HepG2 (cell line): ENCODE measurements around the gene MEA1. TPM values are rescaled to one million over a fixed set of nuclear protein-coding genes. Genes with fewer than 3 reads are reported as not detected.
A peak's percentile ranks its signal among the peaks of the same experiment; 100 is the strongest.

Experiments
- E2F5 ChIP-seq: sonication (generic); formaldehyde crosslinking; conservative IDR thresholded peaks from 2 replicates; pipeline ENCODE4 v1.4.0; 2020; ENCODE audit warnings: missing genetic modification reagents
- GMEB1 ChIP-seq: sonication (generic); formaldehyde crosslinking; IDR thresholded peaks from 2 replicates; pipeline ENCODE4 v1.5.1; 2020; ENCODE audit warnings: missing genetic modification reagents, mild to moderate bottlenecking, borderline replicate concordance
- HNRNPL ChIP-seq: fragments of 200-400 bp; formaldehyde crosslinking; IDR thresholded peaks from 2 replicates; pipeline ENCODE4 v1.6.1; 2017; ENCODE audit warnings: mild to moderate bottlenecking, low read depth, low read length
- IRF2 ChIP-seq: IDR thresholded peaks from 2 replicates; pipeline ENCODE4 v1.6.1; 2018; ENCODE audit warnings: missing genetic modification reagents, missing compliant biosample characterization
- KIAA2018 ChIP-seq: sonication (generic); formaldehyde crosslinking; IDR thresholded peaks from 2 replicates; pipeline ENCODE4 v1.5.0; 2020; ENCODE audit warnings: mild to moderate bottlenecking, missing genetic modification reagents, borderline replicate concordance
- KMT2A ChIP-seq: sonication (generic); formaldehyde crosslinking; IDR thresholded peaks from 2 replicates; pipeline ENCODE4 v1.4.0; 2020; ENCODE audit warnings: missing genetic modification reagents
- NFIB ChIP-seq: sonication (generic); formaldehyde crosslinking; IDR thresholded peaks from 2 replicates; pipeline ENCODE4 v1.9.0; 2021; ENCODE audit warnings: missing genetic modification reagents, mild to moderate bottlenecking, borderline replicate concordance
- NFYB ChIP-seq: sonication (generic); formaldehyde crosslinking; IDR thresholded peaks from 2 replicates; pipeline ENCODE4 v1.4.0; 2020; ENCODE audit warnings: missing genetic modification reagents
- RNF2 ChIP-seq: fragments of 450-650 bp; conservative IDR thresholded peaks from 2 replicates; pipeline ENCODE4 v1.6.1; 2016; ENCODE audit warnings: low read depth
- SALL2 ChIP-seq: sonication (generic); formaldehyde crosslinking; IDR thresholded peaks from 2 replicates; pipeline ENCODE4 v1.8.1; 2023; ENCODE audit warnings: mild to moderate bottlenecking, missing genetic modification reagents, inconsistent platforms
- SOX5 ChIP-seq: IDR thresholded peaks from 2 replicates; pipeline ENCODE4 v1.6.1; 2016; ENCODE audit warnings: borderline replicate concordance
- YEATS2 ChIP-seq: sonication (generic); formaldehyde crosslinking; IDR thresholded peaks from 2 replicates; pipeline ENCODE4 v1.4.0; 2020; ENCODE audit warnings: missing genetic modification reagents, borderline replicate concordance
- ZMYM4 ChIP-seq: sonication (generic); formaldehyde crosslinking; IDR thresholded peaks from 2 replicates; pipeline ENCODE4 v1.8.1; 2023; ENCODE audit warnings: mild to moderate bottlenecking, missing genetic modification reagents
- ZNF10 ChIP-seq: sonication (generic); formaldehyde crosslinking; IDR thresholded peaks from 2 replicates; pipeline ENCODE4 v1.4.0; 2020; ENCODE audit warnings: mild to moderate bottlenecking, low read depth, missing genetic modification reagents, borderline replicate concordance
- ZNF121 ChIP-seq: sonication (generic); formaldehyde crosslinking; IDR thresholded peaks from 2 replicates; pipeline ENCODE4 v1.5.0; 2020; ENCODE audit warnings: mild to moderate bottlenecking, missing genetic modification reagents
- ZNF501 ChIP-seq: sonication (generic); formaldehyde crosslinking; IDR thresholded peaks from 2 replicates; pipeline ENCODE4 v1.5.1; 2020; ENCODE audit warnings: mild to moderate bottlenecking, moderate library complexity, missing genetic modification reagents
- ZNF674 ChIP-seq: sonication (generic); formaldehyde crosslinking; IDR thresholded peaks from 2 replicates; pipeline ENCODE4 v1.5.0; 2020; ENCODE audit warnings: low read depth, mild to moderate bottlenecking, missing genetic modification reagents
- ZNF782 ChIP-seq: sonication (generic); formaldehyde crosslinking; IDR thresholded peaks from 2 replicates; pipeline ENCODE4 v1.4.0; 2020; ENCODE audit warnings: missing genetic modification reagents, mild to moderate bottlenecking, borderline replicate concordance
- ZNF883 ChIP-seq: sonication (generic); formaldehyde crosslinking; IDR thresholded peaks from 2 replicates; pipeline ENCODE4 v1.5.1; 2020; ENCODE audit warnings: mild to moderate bottlenecking, missing genetic modification reagents; ENCODE audit errors: not compliant biosample characterization
- polyA plus RNA-seq, 8 experiments: library from polyadenylated mRNA; depleted of rRNA in 3 of 8; stranded (reverse) in 7 of 8; unstranded in 1 of 8; fragments of >200 nt; fragmentation: Illumina TruSeq in 4 of 8; extraction: Trizol in 4 of 8; gene quantifications; 2 replicates each; pipeline versions ENCODE4 v1.2.1 to v1.2.3, GENCODE V29; 2011 to 2016; ENCODE audit warnings: low read depth in 4 of 8, missing spikeins in 1 of 8, mixed read lengths in 1 of 8; ENCODE audit not compliant: insufficient read depth in 1 of 8
- total RNA-seq, 5 experiments: library from RNA; depleted of rRNA; stranded (reverse); fragments of >200 nt; fragmentation: Illumina TruSeq; extraction: Trizol; gene quantifications; 2 replicates each; pipeline ENCODE4 v1.2.3, GENCODE V29; 2016; ENCODE audit warnings: low read depth in 1 of 5

Gene MEA1
- total and polyA plus RNA-seq, 2 of the 13 experiments (the other 11 are each of a cell fraction or from before 2014, with no cell fraction given), result 75.6 to 86.2 TPM

GRCh38 chr6:43059168-43060033, 45.7 kb upstream of the MEA1 start, which contains the start of the genes KLC4 and MRPL2 (continued):
- TF ChIP-seq E2F5 (no peak; the same call in 1 of the 2 replicates), ZNF782 (CRISPR knock-in tag) (0 out of 2 replicates have a peak, but pooled peaks have one; percentile 20), KMT2A (CRISPR knock-in tag) (peak; percentile 95), ZNF121 (CRISPR knock-in tag) (peak; percentile 82), NFYB (peak; percentile 83), GMEB1 (peak; percentile 91), ZNF674 (no peak), NFIB (CRISPR knock-in tag) (no peak), ZNF501 (CRISPR knock-in tag) (peak; percentile 89), IRF2 (CRISPR knock-in tag) (peak; percentile 41), SOX5 (CRISPR knock-in tag) (no peak; the same call in 1 of the 2 replicates), HNRNPL (peak; percentile 47), YEATS2 (CRISPR knock-in tag) (peak; percentile 95), ZNF883 (CRISPR knock-in tag) (no peak), ZMYM4 (peak; percentile 82), ZNF10 (CRISPR knock-in tag) (no peak), RNF2 (no peak), SALL2 (CRISPR knock-in tag) (no peak), KIAA2018 (CRISPR knock-in tag) (no peak)
